GM12892 (cell line): ENCODE results near the gene CD68.

Experiments
- POLR2A ChIP-seq: IDR thresholded peaks from 2 replicates; pipeline ENCODE4 v1.6.1; 2011; ENCODE audit warnings: low read depth, low read length, control low read depth
- POLR2AphosphoS5 ChIP-seq: IDR thresholded peaks from 2 replicates; pipeline ENCODE4 v1.6.1; 2011; ENCODE audit warnings: low read depth, low read length, control low read depth

- TF ChIP-seq POLR2A (no peak), POLR2AphosphoS5 (no peak)
These were observed 44.2 kb downstream of the CD68 start for GRCh38 chr17:7623661-7624060.
